Endothelial cell of umbilical vein (primary cell): ENCODE results near the gene ARHGAP28. TPM values are rescaled to one million over a fixed set of nuclear protein-coding genes. Genes with fewer than 3 reads are reported as not detected.

ENCODE experiments used
- BruUV-seq: library from RNA; stranded (reverse); fragments of 400-500 nt; replicated peaks from 2 replicates; lab custom pipeline; 2021; lab: Mats Ljungman, UMichigan
- CTCF ChIA-PET: fragments of 300-600, 350-600 bp; sonication (Branson Sonifier 250); formaldehyde crosslinking; loops from one replicate; lab custom pipeline; 2021; ENCODE audit warnings: antibody characterized with exemption, inconsistent platforms; lab: Charles Lee
- POLR2A ChIA-PET: fragments of 300-600, 350-600 bp; sonication (Branson Sonifier 250); formaldehyde crosslinking; loops from one replicate; lab custom pipeline; 2021; ENCODE audit warnings: antibody characterized with exemption, inconsistent platforms; lab: Charles Lee
- DNase-seq: peaks from one replicate; pipeline ENCODE4 v3.0.0-alpha.2; 2011; ENCODE audit warnings: low read depth, low spot score
- FAIRE-seq: peaks from 2 replicates; lab custom pipeline; 2011; peaks lifted over from hg19 to GRCh38; lab: Jason Lieb, UNC
- H2AFZ ChIP-seq: 2 replicates; pipeline ENCODE4 v1.6.0; 2012; ENCODE audit warnings: low read depth, low read length, control low read depth, inconsistent platforms
- H3K27ac ChIP-seq: 2 replicates; pipeline ENCODE4 v1.5.1; 2011; ENCODE audit warnings: low read depth, mild to moderate bottlenecking, control low read depth, low read length, moderate library complexity; ENCODE audit not compliant: insufficient read depth
- H3K27me3 ChIP-seq, 2 experiments: 2 replicates each; pipeline versions ENCODE4 v1.6.0 to v1.6.1; 2011; ENCODE audit warnings: low read length in 2 of 2, mixed read lengths in 1 of 2; ENCODE audit not compliant: control insufficient read depth in 2 of 2, insufficient read depth in 2 of 2
- H3K36me3 ChIP-seq, 2 experiments: 2 replicates in 1 of 2; 3 replicates in 1 of 2; pipeline ENCODE4 v1.5.1; 2011; ENCODE audit warnings: low read length in 2 of 2, mild to moderate bottlenecking in 1 of 2, moderate library complexity in 1 of 2; ENCODE audit not compliant: control insufficient read depth in 2 of 2, insufficient read depth in 2 of 2; ENCODE audit errors: extremely low read depth in 1 of 2
- H3K4me1 ChIP-seq: 3 replicates; pipeline ENCODE4 v1.5.1; 2011; ENCODE audit warnings: mild to moderate bottlenecking, low read length; ENCODE audit not compliant: control insufficient read depth, insufficient read depth; ENCODE audit errors: extremely low read depth
- H3K4me2 ChIP-seq: 2 replicates; pipeline ENCODE4 v1.6.1; 2011; ENCODE audit warnings: low read length, control low read depth, mixed read lengths; ENCODE audit not compliant: insufficient read depth
- H3K4me3 ChIP-seq, 3 experiments: fragments of 200-600 bp in 1 of 3; sonication (generic), shearing (Covaris generic) in 1 of 3; replicated peaks in 1 of 3; 2 replicates each; pipeline ENCODE4 v1.5.1; 2011 to 2016; ENCODE audit warnings: control low read depth in 3 of 3, low read length in 3 of 3, mild to moderate bottlenecking in 2 of 3, inconsistent platforms in 1 of 3, low read depth in 1 of 3, moderate library complexity in 1 of 3; ENCODE audit not compliant: insufficient read depth in 1 of 3
- H3K79me2 ChIP-seq: 2 replicates; pipeline ENCODE4 v1.6.0; 2012; ENCODE audit warnings: low read length, inconsistent platforms; ENCODE audit not compliant: control insufficient read depth, insufficient read depth
- H3K9ac ChIP-seq: replicated peaks from 2 replicates; pipeline ENCODE3; 2011; ENCODE audit warnings: low read length, control low read depth; ENCODE audit not compliant: insufficient read depth; ENCODE audit errors: extremely low read depth
- H3K9me1 ChIP-seq: replicated peaks from 3 replicates; pipeline ENCODE4 v1.6.0; 2011; ENCODE audit warnings: mild to moderate bottlenecking, low read length; ENCODE audit not compliant: control insufficient read depth, insufficient read depth; ENCODE audit errors: extremely low read depth
- H3K9me3 ChIP-seq: replicated peaks from 2 replicates; pipeline ENCODE4 v1.5.1; 2012; ENCODE audit warnings: low read length, inconsistent platforms; ENCODE audit not compliant: control insufficient read depth, insufficient read depth
- H4K20me1 ChIP-seq: replicated peaks from 2 replicates; pipeline ENCODE3; 2011; ENCODE audit warnings: mild to moderate bottlenecking, low read length; ENCODE audit not compliant: control insufficient read depth, insufficient read depth; ENCODE audit errors: extremely low read depth
- CTCF ChIP-seq, 2 donors: IDR thresholded peaks; 1 replicate in 1 of 2; 2 replicates in 1 of 2; pipeline ENCODE4 v1.5.1; 2011; ENCODE audit warnings: low read length in 2 of 2, mild to moderate bottlenecking in 2 of 2, moderate library complexity in 2 of 2, control low read depth in 1 of 2, inconsistent platforms in 1 of 2, low read depth in 1 of 2; ENCODE audit not compliant: insufficient read depth in 1 of 2; ENCODE audit errors: extremely low read depth in 1 of 2
- EZH2 ChIP-seq: IDR thresholded peaks from 2 replicates; pipeline ENCODE4 v1.6.1; 2012; ENCODE audit warnings: borderline replicate concordance, low read depth, mild to moderate bottlenecking, moderate library complexity, low read length, inconsistent platforms; ENCODE audit not compliant: severe bottlenecking
- FOS ChIP-seq: IDR thresholded peaks from 2 replicates; pipeline ENCODE4 v1.6.1; 2011; ENCODE audit warnings: mild to moderate bottlenecking, low read length, moderate library complexity, borderline replicate concordance; ENCODE audit not compliant: insufficient read depth
- GATA2 ChIP-seq: IDR thresholded peaks from 2 replicates; pipeline ENCODE4 v1.7.0; 2011; ENCODE audit warnings: low read depth, mild to moderate bottlenecking, moderate library complexity, mixed read lengths, low read length; ENCODE audit not compliant: insufficient read length, insufficient read depth
- JUN ChIP-seq: IDR thresholded peaks from 2 replicates; pipeline ENCODE4 v1.6.1; 2011; ENCODE audit warnings: borderline replicate concordance, low read depth; ENCODE audit not compliant: insufficient read length, insufficient read depth
- MYC ChIP-seq: IDR thresholded peaks from one replicate; pipeline ENCODE4 v1.6.1; 2011; ENCODE audit warnings: mild to moderate bottlenecking, low read depth, low read length
- POLR2A ChIP-seq: IDR thresholded peaks from 2 replicates; pipeline ENCODE4 v1.6.1; 2012; ENCODE audit warnings: low read depth, mild to moderate bottlenecking, control low read depth, low read length
- POLR2AphosphoS5 ChIP-seq: IDR thresholded peaks from 2 replicates; pipeline ENCODE4 v1.6.1; 2012; ENCODE audit warnings: low read depth, mild to moderate bottlenecking, control low read depth, low read length, moderate library complexity; ENCODE audit not compliant: insufficient read depth
- dilution Hi-C: fragments of 300-500 bp; cut with MboI; formaldehyde crosslinking; loops from one replicate; pipeline ENCODE4 v1.15.0; 2019; ENCODE audit warnings: low sequenced_read_pairs; ENCODE audit not compliant: extremely low pct_ligation_motif_present
- intact Hi-C: fragments of 100-400 bp; cut with micrococcal nuclease; formaldehyde crosslinking; loops from one replicate; pipeline ENCODE4 v1.10.0; 2022
- polyA plus RNA-seq, 4 experiments: library from polyadenylated mRNA; depleted of rRNA in 3 of 4; stranded (reverse) in 3 of 4; unstranded in 1 of 4; fragments of >200 nt; gene quantifications; 2 replicates each; pipeline versions ENCODE4 v1.2.1 to v1.2.3, GENCODE V29; 2011 to 2012; ENCODE audit warnings: missing spikeins in 1 of 4
- total RNA-seq: library from RNA; stranded (reverse); gene quantifications from 2 replicates; pipeline ENCODE4 v1.2.3, GENCODE V29; 2021
- TF ChIP-seq, protein P1 (sequence below): IDR thresholded peaks from 2 replicates; pipeline ENCODE4 v1.6.1; 2011; ENCODE audit not compliant: insufficient read depth, insufficient read length

ARHGAP28 gene
- total and polyA plus RNA-seq, 2 donors (not counting 3 experiments of a cell fraction or from before 2014, with no cell fraction given): 3.8 to 23.4 TPM

- POLR2A ChIA-PET: no interaction called here
- dilution Hi-C loops: no loop called here
- Histone ChIP-seq H4K20me1 (no peaks in the 10 kb centered on the region), H3K36me3 (no peaks in the 10 kb centered on the region), H3K9me3 (no peaks in the 10 kb centered on the region), H3K27ac (no peak overlapping the region), H3K9ac (no peak overlapping the region), H3K4me3 (no peak overlapping the region), H2AFZ (no peak overlapping the region), H3K79me2 (no peaks in the 10 kb centered on the region), H3K27me3 (no peaks in the 10 kb centered on the region), H3K4me1 (peaks cover 23% of the 10 kb centered on the region), H3K4me2 (no peak overlapping the region), H3K9me1 (no peaks in the 10 kb centered on the region)
- intact Hi-C loops: loop anchor here (2.0 kb wide), 1 partner anchor 16 kb away; no protein-coding TSS in a partner anchor
- no peak for FAIRE-seq
- DNase-seq: no peak
- no TSS peak for BruUV-seq
- peak; percentile 7 for TF ChIP-seq FOS
- no peak for TF ChIP-seq POLR2AphosphoS5
- CTCF ChIA-PET: no interaction called here
Measured at GRCh38 chr18:6746386-6746960, 17.0 kb downstream of the ARHGAP28 start.

DNA sequence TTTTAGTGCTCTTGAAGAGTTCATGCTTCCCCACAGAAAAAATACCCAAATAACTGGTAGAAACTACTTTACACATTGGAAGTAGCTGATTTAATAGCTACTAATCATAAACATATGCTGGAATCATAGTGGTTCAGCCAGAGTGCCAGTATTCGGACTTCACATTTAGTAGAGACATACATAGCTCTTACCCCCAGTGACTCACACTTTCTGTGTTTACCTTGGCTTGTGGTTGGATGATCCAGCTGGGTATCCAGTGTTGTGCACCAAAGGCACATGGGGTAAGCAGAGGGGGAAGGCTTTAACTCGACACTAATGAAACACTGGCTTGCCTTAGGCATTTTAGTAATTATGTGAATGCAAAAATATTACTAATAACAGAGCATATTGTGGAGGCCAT, 18.1 kb downstream of the ARHGAP28 start:
- no peak overlapping the region for H3K27ac ChIP-seq
- FAIRE-seq: peak; percentile 58

More for the DNA sequence above, 18.1 kb downstream of the ARHGAP28 start:
- intact Hi-C loops: loop anchor here (2.0 kb wide), 1 partner anchor 17 kb away; no protein-coding TSS in a partner anchor
- DNase-seq: peak; percentile 93
- Histone ChIP-seq H3K4me2 (peak overlapping the region; percentile 8), H3K27me3 (no peaks in the 10 kb centered on the region), H3K79me2 (no peaks in the 10 kb centered on the region), H3K4me3 (no peak overlapping the region), H3K9me3 (no peaks in the 10 kb centered on the region), H3K9me1 (no peaks in the 10 kb centered on the region), H3K36me3 (no peaks in the 10 kb centered on the region), H2AFZ (no peak overlapping the region), H4K20me1 (no peaks in the 10 kb centered on the region), H3K4me1 (peaks cover 18% of the 10 kb centered on the region), H3K9ac (no peak overlapping the region)
- dilution Hi-C loops: no loop called here
- no TSS peak for BruUV-seq
- ChIA-PET CTCF (interaction anchor here (1.0 to 1.6 kb wide), 4 partner anchors 8 to 137 kb away, joined by 3 to 4 read pairs (median 4); partner anchors contain the start of gene ARHGAP28), POLR2A (no interaction called here)
- TF ChIP-seq EZH2: no peak
- no peak for TF ChIP-seq MYC
- TF ChIP-seq POLR2AphosphoS5: peak; percentile 56
- TF ChIP-seq FOS: peak; percentile 42
- TF ChIP-seq GATA2: no peak
- TF ChIP-seq POLR2A: no peak
- no peak for TF ChIP-seq CTCF (IDR thresholded peaks at IDR 0.05; ENCODE audit: extremely low read depth in 1 of 2, insufficient read depth in 1 of 2, low read depth in 1 of 2, low read length in 2 of 2)
- TF ChIP-seq, protein P1, sequence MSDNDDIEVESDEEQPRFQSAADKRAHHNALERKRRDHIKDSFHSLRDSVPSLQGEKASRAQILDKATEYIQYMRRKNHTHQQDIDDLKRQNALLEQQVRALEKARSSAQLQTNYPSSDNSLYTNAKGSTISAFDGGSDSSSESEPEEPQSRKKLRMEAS: no peak
- peak; percentile 53 for TF ChIP-seq JUN
